T-helper 17 cell (primary cell): Measurements from ENCODE around the gene FAM222B. TPM values are rescaled to one million over a fixed set of nuclear protein-coding genes. Genes with fewer than 3 reads are reported as not detected.
"Not testable (repeated sequence)": the region's sequence is repeated elsewhere in the genome, so short reads cannot be mapped to it uniquely, and the experiment has no call there.

Experiments
- ATAC-seq: fragments of 150-1000 bp; cut with Tn5 transposase; 2 replicates; pipeline ENCODE4 v1.10.0; 2021; ENCODE audit warnings: mild to moderate bottlenecking, moderate library complexity
- DNase-seq, 3 donors: peaks; one replicate each; pipeline versions ENCODE4 v3.0.0 to v3.0.0-alpha.2; 2020 to 2021
- H3K9me3 ChIP-seq: one replicate; pipeline ENCODE4 v1.7.0; 2013; ENCODE audit warnings: low read length, mild to moderate bottlenecking; ENCODE audit not compliant: control insufficient read depth, poor library complexity, severe bottlenecking
- H3K27ac Mint-ChIP-seq: one replicate; pipeline ENCODE4 v1.8.0; 2022; ENCODE audit warnings: mild to moderate bottlenecking, moderate library complexity, mixed read lengths
- H3K27me3 Mint-ChIP-seq: one replicate; pipeline ENCODE4 v1.8.0; 2022; ENCODE audit warnings: mixed read lengths
- H3K36me3 Mint-ChIP-seq: one replicate; pipeline ENCODE4 v1.8.0; 2022; ENCODE audit warnings: low read depth, mixed read lengths
- H3K4me1 Mint-ChIP-seq: one replicate; pipeline ENCODE4 v1.8.0; 2022; ENCODE audit warnings: mild to moderate bottlenecking, mixed read lengths
- H3K4me3 Mint-ChIP-seq: one replicate; pipeline ENCODE4 v1.8.0; 2022; ENCODE audit warnings: mild to moderate bottlenecking, moderate library complexity, mixed read lengths
- total RNA-seq, 4 donors: library from RNA in 2 of 4; stranded (reverse) in 2 of 4; gene quantifications; one replicate each; pipeline ENCODE4 v1.2.3 and lab custom pipeline; 2022 to 2026

FAM222B gene
- total RNA-seq, 2 donors from 2014 or later: 18.3 to 22.6 TPM

DNA sequence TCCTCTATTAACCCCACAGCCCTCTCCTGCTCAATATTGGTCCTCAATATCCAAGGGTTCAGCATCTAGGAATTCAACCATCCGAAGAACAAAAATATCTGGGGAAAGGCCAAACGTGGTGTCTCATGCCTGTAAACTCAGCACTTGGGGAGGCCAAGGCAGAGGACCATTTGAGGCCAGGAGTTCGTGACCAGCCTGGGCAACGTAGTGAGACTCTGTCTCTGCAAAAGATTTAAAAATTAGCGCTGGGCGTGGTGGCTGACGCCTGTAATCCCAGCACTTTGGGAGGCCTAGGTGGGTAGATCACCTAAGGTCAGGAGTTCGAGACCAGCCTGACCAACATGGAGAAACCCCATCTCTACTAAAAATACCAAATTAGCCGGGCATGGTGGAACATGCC lies 4.1 kb upstream of the FAM222B start:
- H3K9me3 ChIP-seq, H3K27me3 Mint-ChIP-seq, H3K4me3 Mint-ChIP-seq, DNase-seq, ATAC-seq, H3K27ac Mint-ChIP-seq, H3K36me3 Mint-ChIP-seq, H3K4me1 Mint-ChIP-seq: not testable (repeated sequence)

GRCh38 chr17:28846231-28846630 lies 3.6 kb upstream of the FAM222B start:
- Mint-ChIP-seq H3K4me1 (peaks cover 9% of the 10 kb centered on the region), H3K27me3 (no peaks in the 10 kb centered on the region), H3K27ac (no peak overlapping the region), H3K36me3 (no peaks in the 10 kb centered on the region), H3K4me3 (no peak overlapping the region)
- DNase-seq (no peak), ATAC-seq (no peak)
- H3K9me3 ChIP-seq: no peaks in the 10 kb centered on the region

- H3K9me3 ChIP-seq: no peaks in the 10 kb centered on the region
- ATAC-seq (no peak), DNase-seq (no peak)
- Mint-ChIP-seq H3K36me3 (no peaks in the 10 kb centered on the region), H3K4me1 (peaks cover 15% of the 10 kb centered on the region), H3K27me3 (no peaks in the 10 kb centered on the region), H3K27ac (peak overlapping the region; percentile 96), H3K4me3 (peak overlapping the region; percentile 97)
Measured at GRCh38 chr17:28843816-28844148, 1.2 kb upstream of the FAM222B start.

- Mint-ChIP-seq H3K4me3 (peak overlapping the region; percentile 97), H3K36me3 (no peaks in the 10 kb centered on the region), H3K4me1 (peaks cover 15% of the 10 kb centered on the region), H3K27ac (peak overlapping the region; percentile 96), H3K27me3 (no peaks in the 10 kb centered on the region)
- no peaks in the 10 kb centered on the region for H3K9me3 ChIP-seq
- ATAC-seq: peak; percentile 38
- no peak for DNase-seq
Measured at GRCh38 chr17:28841901-28842281, 699 bp downstream of the FAM222B start.

- peaks cover 21% of the 10 kb centered on the region for H3K4me1 Mint-ChIP-seq
- H3K27ac Mint-ChIP-seq: no peak overlapping the region
- DNase-seq (no peak), ATAC-seq (no peak)
- no peaks in the 10 kb centered on the region for H3K9me3 ChIP-seq
- no peak overlapping the region for H3K4me3 Mint-ChIP-seq
- peaks cover 1% of the 10 kb centered on the region for H3K36me3 Mint-ChIP-seq
- no peaks in the 10 kb centered on the region for H3K27me3 Mint-ChIP-seq
Measured at GRCh38 chr17:28839221-28839620, 3.4 kb downstream of the FAM222B start.

DNA sequence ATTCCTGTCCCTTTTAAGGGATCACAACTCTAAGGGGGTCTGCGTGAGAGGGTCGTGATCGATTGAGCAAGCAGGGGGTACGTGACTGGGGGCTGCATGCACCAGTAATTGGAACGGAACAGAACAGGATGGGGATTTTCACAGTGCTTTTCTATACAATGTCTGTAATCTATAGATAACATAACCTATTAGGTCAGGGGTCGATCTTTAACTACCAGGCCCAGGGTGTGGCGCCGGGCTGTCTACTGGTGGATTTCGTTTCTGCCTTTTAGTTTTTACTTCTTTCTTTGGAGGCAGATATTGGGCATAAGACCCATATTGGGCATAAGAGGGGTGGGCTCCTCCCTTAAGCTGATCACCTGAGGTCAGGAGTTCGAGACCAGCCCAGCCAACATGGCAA lies 6.0 kb downstream of the FAM222B start:
- DNase-seq, ATAC-seq, H3K27ac Mint-ChIP-seq, H3K4me3 Mint-ChIP-seq, H3K9me3 ChIP-seq, H3K36me3 Mint-ChIP-seq, H3K27me3 Mint-ChIP-seq: not testable (repeated sequence)
- peaks cover 22% of the 10 kb centered on the region for H3K4me1 Mint-ChIP-seq

GRCh38 chr17:28834420-28834819 lies 8.2 kb downstream of the FAM222B start:
- peaks cover 7% of the 10 kb centered on the region for H3K36me3 Mint-ChIP-seq
- no peak for ATAC-seq
- no peaks in the 10 kb centered on the region for H3K27me3 Mint-ChIP-seq
- peak overlapping the region; percentile 46 for H3K27ac Mint-ChIP-seq
- peaks cover 18% of the 10 kb centered on the region for H3K4me1 Mint-ChIP-seq
- DNase-seq: no peak
- no peaks in the 10 kb centered on the region for H3K9me3 ChIP-seq
- no peak overlapping the region for H3K4me3 Mint-ChIP-seq

GRCh38 chr17:28828294-28829040 lies 14.1 kb downstream of the FAM222B start:
- Mint-ChIP-seq H3K27ac (peak overlapping the region; percentile 67), H3K36me3 (peaks cover 6% of the 10 kb centered on the region), H3K4me1 (peaks cover 18% of the 10 kb centered on the region), H3K27me3 (no peaks in the 10 kb centered on the region), H3K4me3 (no peak overlapping the region)
- DNase-seq (no peak), ATAC-seq (no peak)
- no peaks in the 10 kb centered on the region for H3K9me3 ChIP-seq

- Mint-ChIP-seq H3K36me3 (peaks cover 6% of the 10 kb centered on the region), H3K27ac (no peak overlapping the region), H3K27me3 (no peaks in the 10 kb centered on the region), H3K4me3 (peak overlapping the region; percentile 33), H3K4me1 (peaks cover 19% of the 10 kb centered on the region)
- H3K9me3 ChIP-seq: no peaks in the 10 kb centered on the region
- no peak for DNase-seq
- ATAC-seq: no peak
Measured at GRCh38 chr17:28827672-28828071, 14.9 kb downstream of the FAM222B start.

DNA sequence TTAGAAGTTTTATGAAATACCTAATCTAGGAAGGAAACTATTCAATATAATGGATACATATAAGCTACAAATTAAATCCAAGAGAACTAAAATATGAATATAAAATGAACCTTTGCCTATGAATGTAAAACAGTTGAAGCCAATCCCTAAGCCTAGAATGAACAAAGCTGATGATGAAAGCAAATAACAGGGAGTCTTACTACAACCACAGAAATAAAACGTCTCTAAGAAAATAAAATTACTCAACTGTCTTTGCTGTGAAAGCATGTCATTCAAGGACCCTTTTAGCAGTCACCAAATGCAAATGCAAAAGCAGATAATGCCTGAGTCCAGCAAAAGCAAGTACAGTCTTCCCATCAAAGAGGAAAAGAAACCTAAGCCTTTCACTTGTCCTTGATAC lies 23.0 kb downstream of the FAM222B start:
- DNase-seq (no peak), ATAC-seq (no peak)
- Mint-ChIP-seq H3K36me3 (no peaks in the 10 kb centered on the region), H3K27ac (no peak overlapping the region), H3K4me1 (peaks cover 16% of the 10 kb centered on the region), H3K4me3 (no peak overlapping the region), H3K27me3 (no peaks in the 10 kb centered on the region)
- H3K9me3 ChIP-seq: no peaks in the 10 kb centered on the region

DNA sequence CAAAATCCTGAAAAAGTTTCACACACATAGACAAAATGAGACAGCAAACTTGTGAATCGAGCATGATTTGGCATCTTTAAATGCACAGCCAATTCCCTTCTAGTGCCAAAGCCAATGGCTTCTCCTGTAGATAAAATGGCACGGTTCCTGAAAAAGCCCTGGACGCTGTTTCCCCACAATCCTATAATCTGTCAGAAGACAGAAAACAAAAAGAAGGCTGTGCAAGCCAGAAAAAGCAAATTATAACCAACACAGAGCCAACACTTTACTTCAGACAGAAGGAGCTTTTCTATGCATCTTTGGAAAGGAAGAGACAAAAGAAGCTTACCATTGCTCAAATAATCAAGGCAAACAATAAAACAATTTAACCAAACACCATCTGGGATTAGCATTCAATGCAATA lies 23.8 kb downstream of the FAM222B start:
- DNase-seq: no peak
- Mint-ChIP-seq H3K4me1 (peaks cover 12% of the 10 kb centered on the region), H3K27me3 (no peaks in the 10 kb centered on the region), H3K4me3 (no peak overlapping the region), H3K36me3 (no peaks in the 10 kb centered on the region), H3K27ac (no peak overlapping the region)
- no peak for ATAC-seq
- H3K9me3 ChIP-seq: no peaks in the 10 kb centered on the region

GRCh38 chr17:28816540-28816939 lies 26.1 kb downstream of the FAM222B start:
- no peak for DNase-seq
- H3K27ac Mint-ChIP-seq: no peak overlapping the region
- no peaks in the 10 kb centered on the region for H3K27me3 Mint-ChIP-seq
- ATAC-seq: no peak
- peaks cover 16% of the 10 kb centered on the region for H3K4me1 Mint-ChIP-seq
- no peak overlapping the region for H3K4me3 Mint-ChIP-seq
- H3K9me3 ChIP-seq: no peaks in the 10 kb centered on the region
- no peaks in the 10 kb centered on the region for H3K36me3 Mint-ChIP-seq

- H3K9me3 ChIP-seq: no peaks in the 10 kb centered on the region
- no peaks in the 10 kb centered on the region for H3K27me3 Mint-ChIP-seq
- peak; percentile 69 for ATAC-seq
- peak overlapping the region; percentile 90 for H3K4me3 Mint-ChIP-seq
- peaks cover 28% of the 10 kb centered on the region for H3K4me1 Mint-ChIP-seq
- no peak for DNase-seq
- H3K36me3 Mint-ChIP-seq: no peaks in the 10 kb centered on the region
- H3K27ac Mint-ChIP-seq: peak overlapping the region; percentile 82
Measured at GRCh38 chr17:28812748-28813377, 29.7 kb downstream of the FAM222B start.
